Body of pancreas (tissue), 4 donors: ENCODE data around the gene SLC25A10. TPM values are rescaled to one million over a fixed set of nuclear protein-coding genes. Genes with fewer than 3 reads are reported as not detected.

ENCODE experiments used
- ATAC-seq: fragments of 150-250 bp; one replicate; pipeline ENCODE4 v1.9.1; 2016
- DNase-seq, 4 donors: peaks; one replicate each; pipeline ENCODE4 v3.0.0-alpha.2; 2019
- H3K27ac ChIP-seq, 4 donors: fragments of 200-600 bp; sonication (generic); 1 replicate in 3 of 4; 2 replicates in 1 of 4; pipeline versions ENCODE4 v1.5.1 to v1.6.1; 2016 to 2019; ENCODE audit warnings: mild to moderate bottlenecking in 1 of 4, mixed read lengths in 1 of 4, moderate library complexity in 1 of 4
- H3K27me3 ChIP-seq, 2 donors: fragments of 200-600 bp; sonication (generic); one replicate each; pipeline ENCODE4 v1.6.0; 2016; ENCODE audit warnings: mild to moderate bottlenecking in 1 of 2
- H3K36me3 ChIP-seq, 2 donors: fragments of 200-600 bp; sonication (generic); replicated peaks in 1 of 2; 2 replicates each; pipeline ENCODE4 v1.5.1; 2016; ENCODE audit warnings: low read depth in 2 of 2; ENCODE audit not compliant: insufficient read depth in 1 of 2
- H3K4me1 ChIP-seq: fragments of 200-600 bp; sonication (generic); one replicate; pipeline ENCODE4 v1.6.0; 2016
- H3K4me3 ChIP-seq, 2 donors: fragments of 200-600 bp; sonication (generic); 1 replicate in 1 of 2; 2 replicates in 1 of 2; pipeline ENCODE4 v1.5.1; 2016 to 2019
- H3K9me3 ChIP-seq, 3 donors: fragments of 200-600 bp; sonication (generic); 1 replicate in 2 of 3; 2 replicates in 1 of 3; pipeline ENCODE4 v1.5.1; 2016
- CTCF ChIP-seq, 7 experiments: fragments of 450-650 bp in 4 of 7; fragments of 200-600 bp in 3 of 7; sonication (generic) in 3 of 7; IDR thresholded peaks; one replicate each; pipeline ENCODE4 v1.5.1; 2016 to 2019; ENCODE audit warnings: antibody characterized with exemption in 7 of 7
- POLR2A ChIP-seq, 3 donors: fragments of 450-650 bp; IDR thresholded peaks; one replicate each; pipeline ENCODE4 v1.6.1; 2016; ENCODE audit warnings: antibody characterized with exemption in 3 of 3, mild to moderate bottlenecking in 2 of 3
- WGBS, 2 donors: methylation state at CpG; one replicate each; pipeline ENCODE4 v1.1.5; 2017; 5-methylcytosine and 5-hydroxymethylcytosine counted together
- intact Hi-C: fragments of 100-400 bp; cut with DNase I; formaldehyde crosslinking; loops from one replicate; pipeline ENCODE4 v1.15.1; 2023
- total RNA-seq, 2 donors: library from RNA; depleted of rRNA; stranded (reverse); fragments of >200 nt; gene quantifications; one replicate each; pipeline ENCODE4 v1.1.0, GENCODE V29; 2016

Gene SLC25A10
- total RNA-seq, 2 donors from 2014 or later: 15.8 to 18.9 TPM

- Histone ChIP-seq H3K4me1 (peaks cover 9% of the 10 kb centered on the region), H3K36me3 (peaks cover 9 to 43% of the 10 kb centered on the region in 2 donors), H3K27ac (no peak overlapping the region), H3K9me3 (no peaks in the 10 kb centered on the region), H3K4me3 (no peak overlapping the region), H3K27me3 (no peaks in the 10 kb centered on the region)
- WGBS, 2 donors: 91 to 95% methylated on average over 22 to 25 of the region's 40 CpGs
- ATAC-seq (no peak), DNase-seq (no peak)
- TF ChIP-seq POLR2A (IDR thresholded peaks at IDR 0.05) (no peak), CTCF (IDR thresholded peaks at IDR 0.05) (no peak)
- intact Hi-C loops: loop anchor here (10.0 kb wide), 1 partner anchor 422 kb away; no protein-coding TSS in a partner anchor
Measured at GRCh38 chr17:81696218-81696941, 15.7 kb upstream of the SLC25A10 start.

- intact Hi-C loops: loop anchor here (10.0 kb wide), 1 partner anchor 423 kb away; no protein-coding TSS in a partner anchor
- no peak overlapping the region for H3K27ac ChIP-seq
- no peaks in the 10 kb centered on the region for H3K9me3 ChIP-seq
- 83 to 95% methylated on average over 11 to 25 of the region's 25 CpGs for WGBS, 2 donors
- DNase-seq: no peak
- TF ChIP-seq POLR2A (IDR thresholded peaks at IDR 0.05): no peak
- no peak for TF ChIP-seq CTCF (IDR thresholded peaks at IDR 0.05)
- peaks cover 20% of the 10 kb centered on the region for H3K4me1 ChIP-seq
- H3K27me3 ChIP-seq: no peaks in the 10 kb centered on the region
- no peak overlapping the region for H3K4me3 ChIP-seq
- no peak for ATAC-seq
- peaks cover 9 to 35% of the 10 kb centered on the region in 2 donors for H3K36me3 ChIP-seq
Measured at GRCh38 chr17:81697261-81698044, 14.6 kb upstream of the SLC25A10 start.

GRCh38 chr17:81700353-81701287, 11.5 kb upstream of the SLC25A10 start:
- no peaks in the 10 kb centered on the region for H3K9me3 ChIP-seq
- no peak for DNase-seq
- 83 to 86% methylated on average over 13 to 22 of the region's 25 CpGs for WGBS, 2 donors
- H3K4me3 ChIP-seq: no peak overlapping the region
- H3K4me1 ChIP-seq: peaks cover 31% of the 10 kb centered on the region
- no peaks in the 10 kb centered on the region for H3K27me3 ChIP-seq
- TF ChIP-seq CTCF (IDR thresholded peaks at IDR 0.05): no peak
- TF ChIP-seq POLR2A (IDR thresholded peaks at IDR 0.05): no peak
- ATAC-seq: no peak
- intact Hi-C loops: no loop called here
- H3K27ac ChIP-seq: no peak overlapping the region
- peaks cover 9 to 20% of the 10 kb centered on the region in 2 donors for H3K36me3 ChIP-seq

GRCh38 chr17:81701288-81702071, 10.6 kb upstream of the SLC25A10 start:
- WGBS, 2 donors: 60 to 70% methylated on average over 17 to 23 of the region's 23 CpGs
- no peaks in the 10 kb centered on the region for H3K27me3 ChIP-seq
- ATAC-seq (no peak), DNase-seq (no peak)
- peaks cover 31% of the 10 kb centered on the region for H3K4me1 ChIP-seq
- intact Hi-C loops: no loop called here
- TF ChIP-seq CTCF (IDR thresholded peaks at IDR 0.05) (no peak), POLR2A (IDR thresholded peaks at IDR 0.05) (no peak)
- H3K4me3 ChIP-seq: peak overlapping the region in 1 of 2 donors; percentile 80
- H3K36me3 ChIP-seq: peaks cover 3 to 14% of the 10 kb centered on the region in 2 donors
- H3K27ac ChIP-seq: peak overlapping the region in 2 of 4 donors; percentile 95 to 97
- H3K9me3 ChIP-seq: no peaks in the 10 kb centered on the region
